ENCODE results near the gene C2CD4C. TPM values are rescaled to one million over a fixed set of nuclear protein-coding genes. Genes with fewer than 3 reads are reported as not detected.

C2CD4C gene
- total and polyA plus RNA-seq, 2 donors (not counting 3 experiments of a cell fraction or from before 2014, with no cell fraction given): 0.25 to 0.38 TPM

- no peak overlapping the region for H3K9ac ChIP-seq (replicated peaks; ENCODE audit: extremely low read depth, insufficient read depth, low read length)
- dilution Hi-C loops (cut with MboI; ENCODE audit: extremely low pct_ligation_motif_present, low sequenced_read_pairs) (no loop called here), intact Hi-C loops (cut with micrococcal nuclease) (loop anchor here (10.0 kb wide), 1 partner anchor 95 kb away; no protein-coding TSS in a partner anchor)
- no peaks in the 10 kb centered on the region for H3K9me3 ChIP-seq (replicated peaks; ENCODE audit: control insufficient read depth, insufficient read depth, low read length)
- peaks cover 2 to 4% of the 10 kb centered on the region in 2 experiments for H3K27me3 ChIP-seq (ENCODE audit: control insufficient read depth in 2 of 2, insufficient read depth in 2 of 2, low read length in 2 of 2)
- no peak overlapping the region for H3K27ac ChIP-seq (ENCODE audit: insufficient read depth, low read depth, low read length)
- BruUV-seq (replicated peaks): no TSS peak
- no peaks in the 10 kb centered on the region for H3K79me2 ChIP-seq (ENCODE audit: control insufficient read depth, insufficient read depth, low read length)
- DNase-seq (ENCODE audit: low read depth, low spot score) (no peak), FAIRE-seq (no peak)
- ChIA-PET CTCF (no interaction called here), POLR2A (no interaction called here)
- no peaks in the 10 kb centered on the region for H3K36me3 ChIP-seq (ENCODE audit: control insufficient read depth in 2 of 2, extremely low read depth in 1 of 2, insufficient read depth in 2 of 2, low read length in 2 of 2)
- no peak overlapping the region for H3K4me3 ChIP-seq (replicated peaks in 1 of 3; ENCODE audit: insufficient read depth in 1 of 3, low read depth in 1 of 3, low read length in 3 of 3)
- no peaks in the 10 kb centered on the region for H3K9me1 ChIP-seq (replicated peaks; ENCODE audit: control insufficient read depth, extremely low read depth, insufficient read depth, low read length)
- H3K4me2 ChIP-seq (ENCODE audit: insufficient read depth, low read length): no peak overlapping the region
- H4K20me1 ChIP-seq (replicated peaks; ENCODE audit: control insufficient read depth, extremely low read depth, insufficient read depth, low read length): no peaks in the 10 kb centered on the region
- H2AFZ ChIP-seq (ENCODE audit: low read depth, low read length): no peak overlapping the region
- H3K4me1 ChIP-seq (ENCODE audit: control insufficient read depth, extremely low read depth, insufficient read depth, low read length): no peaks in the 10 kb centered on the region
- TF ChIP-seq EZH2 (IDR thresholded peaks at IDR 0.05; ENCODE audit: borderline replicate concordance, low read depth, low read length, severe bottlenecking) (no peak), GATA2 (IDR thresholded peaks at IDR 0.05; ENCODE audit: insufficient read depth, insufficient read length, low read depth, low read length) (no peak), FOS (IDR thresholded peaks at IDR 0.05; ENCODE audit: borderline replicate concordance, insufficient read depth, low read length) (no peak), JUN (IDR thresholded peaks at IDR 0.05; ENCODE audit: borderline replicate concordance, insufficient read depth, insufficient read length, low read depth) (no peak), MYC (IDR thresholded peaks at IDR 0.05; ENCODE audit: low read depth, low read length) (no peak), POLR2AphosphoS5 (IDR thresholded peaks at IDR 0.05; ENCODE audit: insufficient read depth, low read depth, low read length) (no peak), POLR2A (IDR thresholded peaks at IDR 0.05; ENCODE audit: low read depth, low read length) (no peak), MAX (IDR thresholded peaks at IDR 0.05; ENCODE audit: insufficient read depth, insufficient read length) (no peak), CTCF (IDR thresholded peaks at IDR 0.05; ENCODE audit: extremely low read depth in 1 of 2, insufficient read depth in 1 of 2, low read depth in 1 of 2, low read length in 2 of 2) (no peak)
These were observed 19.6 kb downstream of the C2CD4C start for GRCh38 chr19:389255-389934.

Measured in endothelial cell of umbilical vein (primary cell).